ENCODE data around the gene SMARCAL1. TPM values are rescaled to one million over a fixed set of nuclear protein-coding genes. Genes with fewer than 3 reads are reported as not detected.
A peak's percentile ranks its signal among the peaks of the same experiment; 100 is the strongest.
"Not testable (repeated sequence)": the region's sequence is repeated elsewhere in the genome, so short reads cannot be mapped to it uniquely, and the experiment has no call there.

The SMARCAL1 gene
- total RNA-seq, 1 donor from 2014 or later = 10.5 TPM

GRCh38 chr2:216507220-216508160 is 95.2 kb downstream of the SMARCAL1 start:
- no peak for DNase-seq (ENCODE audit: missing footprints)
- intact Hi-C loops (cut with DNase I) = no loop called here
- no peak for ATAC-seq

DNA sequence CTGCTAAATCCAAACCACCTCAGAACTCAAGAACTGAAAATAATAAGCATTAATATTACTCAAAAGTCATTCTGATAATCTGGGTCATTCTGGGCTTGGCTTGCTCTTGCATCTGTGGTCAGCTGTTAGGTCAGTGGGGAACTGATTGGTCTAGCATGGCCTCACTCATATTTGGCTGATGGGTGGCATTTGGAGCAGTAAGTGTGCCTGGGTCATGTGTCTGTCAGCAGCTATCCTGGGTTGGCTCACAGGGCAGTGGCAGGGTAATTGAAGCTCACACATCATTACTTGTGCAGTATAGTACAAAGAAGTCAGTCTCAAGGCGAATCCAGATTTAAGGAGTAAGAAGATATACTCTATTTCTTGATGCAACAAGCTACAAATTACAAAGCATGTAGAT is 95.9 kb downstream of the SMARCAL1 start:
- ATAC-seq (peak; percentile 33), DNase-seq (ENCODE audit: missing footprints) (no peak)
- intact Hi-C loops (cut with DNase I) = no loop called here

- DNase-seq (ENCODE audit: missing footprints) = no peak
- ATAC-seq = no peak
- intact Hi-C loops (cut with DNase I) = loop anchor here (10.0 kb wide), 1 partner anchor 1238 kb away; no protein-coding TSS in a partner anchor
Measured at GRCh38 chr2:216516730-216517350, 104.6 kb downstream of the SMARCAL1 start.

DNA sequence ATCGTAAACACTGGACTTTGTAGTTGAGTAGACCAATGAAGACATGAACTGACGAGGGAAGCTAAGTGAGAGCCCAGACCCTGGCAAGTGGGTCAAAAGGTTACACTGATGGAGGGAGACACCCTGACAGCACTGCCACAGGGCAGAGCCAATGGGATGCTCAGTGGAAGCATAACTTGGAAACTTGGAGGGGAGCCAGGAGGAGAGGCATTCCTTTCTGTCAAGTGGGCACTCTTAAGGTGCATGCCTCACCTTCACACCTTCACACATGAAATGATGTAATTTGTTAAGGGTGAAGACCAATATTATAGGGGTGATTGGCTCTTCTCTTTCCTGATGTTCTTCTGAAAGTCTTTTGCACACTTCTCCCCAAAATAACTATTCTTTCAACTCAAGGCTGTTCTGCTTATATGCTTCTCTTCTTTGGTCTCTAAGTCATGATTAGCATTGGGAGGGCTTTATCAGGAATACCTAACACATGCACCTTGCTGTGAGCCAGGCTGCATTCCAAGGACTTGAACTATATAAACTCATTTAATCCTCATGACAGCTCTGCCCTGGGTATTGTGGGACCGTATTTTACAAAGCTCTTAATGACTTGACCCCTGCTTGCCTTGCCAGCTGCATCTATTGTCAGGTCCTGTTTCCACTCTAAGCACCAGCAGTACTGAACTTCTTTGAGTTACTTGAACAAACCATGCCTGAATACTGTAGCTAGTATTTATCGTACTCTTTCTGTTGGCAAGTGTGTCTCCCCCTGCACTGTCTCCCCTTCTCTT is 105.4 kb downstream of the SMARCAL1 start:
- ATAC-seq = no peak
- intact Hi-C loops (cut with DNase I) = loop anchor here (10.0 kb wide), 1 partner anchor 1237 kb away; no protein-coding TSS in a partner anchor
- no peak for DNase-seq (ENCODE audit: missing footprints)

- ATAC-seq; DNase-seq (ENCODE audit: missing footprints): not testable (repeated sequence)
- intact Hi-C loops (cut with DNase I) = loop anchor here (1.0 to 10.0 kb wide), 2 partner anchors 148 to 1236 kb away; no protein-coding TSS in a partner anchor
Measured at GRCh38 chr2:216518566-216519119, 106.4 kb downstream of the SMARCAL1 start.

- no peak for DNase-seq (ENCODE audit: missing footprints)
- intact Hi-C loops (cut with DNase I) = loop anchor here (1.0 to 10.0 kb wide), 2 partner anchors 147 to 1236 kb away; no protein-coding TSS in a partner anchor
- peak; percentile 83 for ATAC-seq
Measured at GRCh38 chr2:216519154-216519762, 107.0 kb downstream of the SMARCAL1 start.

DNA sequence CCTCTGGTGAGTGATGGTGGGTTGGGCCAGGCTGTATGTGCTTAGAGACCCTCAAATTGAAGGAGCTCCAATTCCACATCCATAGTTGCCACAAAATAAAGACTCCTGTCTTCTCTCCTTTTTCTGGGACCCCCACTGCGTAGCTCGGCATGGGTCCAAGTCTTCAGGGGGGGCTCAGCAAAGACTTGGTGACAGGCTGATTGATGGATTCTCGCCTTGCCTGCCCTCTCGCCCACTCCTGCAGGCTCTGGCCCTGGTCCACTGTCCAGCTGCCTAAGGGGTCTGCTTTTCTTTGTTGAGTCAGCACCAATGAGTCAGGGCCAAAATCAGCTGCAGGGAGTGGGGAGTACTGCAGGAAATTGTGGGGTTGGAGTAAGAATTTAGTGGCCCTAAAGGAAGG is 107.8 kb downstream of the SMARCAL1 start:
- intact Hi-C loops (cut with DNase I) = loop anchor here (5.0 kb wide), 1 partner anchor 72 kb away; no protein-coding TSS in a partner anchor
- no peak for ATAC-seq
- no peak for DNase-seq (ENCODE audit: missing footprints)

- intact Hi-C loops (cut with DNase I) = loop anchor here (5.0 kb wide), 1 partner anchor 69 kb away; no protein-coding TSS in a partner anchor
- ATAC-seq = no peak
- no peak for DNase-seq (ENCODE audit: missing footprints)
Measured at GRCh38 chr2:216522892-216523502, 110.7 kb downstream of the SMARCAL1 start.

- no peak for ATAC-seq
- DNase-seq (ENCODE audit: missing footprints) = no peak
- intact Hi-C loops (cut with DNase I) = no loop called here
Measured at GRCh38 chr2:216525972-216526371, 113.7 kb downstream of the SMARCAL1 start.

- intact Hi-C loops (cut with DNase I) = no loop called here
- ATAC-seq (no peak), DNase-seq (ENCODE audit: missing footprints) (no peak)
Measured at GRCh38 chr2:216526939-216527338, 114.7 kb downstream of the SMARCAL1 start.

- ATAC-seq = no peak
- no peak for DNase-seq (ENCODE audit: missing footprints)
- intact Hi-C loops (cut with DNase I) = no loop called here
Measured at GRCh38 chr2:216527600-216527999, 115.3 kb downstream of the SMARCAL1 start.

DNA sequence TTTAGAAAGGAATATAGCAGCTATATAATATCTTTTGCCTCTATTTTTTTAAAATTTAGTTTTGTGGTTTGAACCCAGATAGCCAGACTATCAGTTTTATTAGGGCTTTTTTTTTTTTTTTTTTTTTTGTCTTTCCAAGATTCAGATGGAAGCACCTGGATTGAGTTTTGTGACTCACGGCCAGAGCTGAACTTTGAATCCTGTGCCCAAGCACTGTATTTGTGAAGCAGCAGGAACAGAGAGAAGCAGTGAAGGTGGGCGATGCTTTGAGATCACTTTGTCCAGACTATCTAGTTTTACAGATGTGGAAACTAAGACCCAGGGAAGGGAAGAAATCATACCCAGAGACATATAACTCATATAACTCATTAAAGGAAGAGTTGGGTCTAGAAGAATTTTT is 120.3 kb downstream of the SMARCAL1 start:
- no peak for ATAC-seq
- DNase-seq (ENCODE audit: missing footprints) = no peak
- intact Hi-C loops (cut with DNase I) = no loop called here

Other genes starting within 250 kb of the SMARCAL1 start
- gene MARCHF4, start 40.0 kb upstream of the SMARCAL1 start, total RNA-seq = 0.08 TPM
- 2,083 TPM for gene RPL37A, start 86.4 kb downstream of the SMARCAL1 start, total RNA-seq
- 60.1 TPM for gene IGFBP2, start 220.9 kb downstream of the SMARCAL1 start, total RNA-seq